Measurements from ENCODE around the gene LRRC59. TPM values are rescaled to one million over a fixed set of nuclear protein-coding genes. Genes with fewer than 3 reads are reported as not detected.

The LRRC59 gene
- total and polyA plus RNA-seq, 2 of the 8 experiments (the other 6 are each of a cell fraction or from before 2014, with no cell fraction given), result 48.3 to 117 TPM

DNA sequence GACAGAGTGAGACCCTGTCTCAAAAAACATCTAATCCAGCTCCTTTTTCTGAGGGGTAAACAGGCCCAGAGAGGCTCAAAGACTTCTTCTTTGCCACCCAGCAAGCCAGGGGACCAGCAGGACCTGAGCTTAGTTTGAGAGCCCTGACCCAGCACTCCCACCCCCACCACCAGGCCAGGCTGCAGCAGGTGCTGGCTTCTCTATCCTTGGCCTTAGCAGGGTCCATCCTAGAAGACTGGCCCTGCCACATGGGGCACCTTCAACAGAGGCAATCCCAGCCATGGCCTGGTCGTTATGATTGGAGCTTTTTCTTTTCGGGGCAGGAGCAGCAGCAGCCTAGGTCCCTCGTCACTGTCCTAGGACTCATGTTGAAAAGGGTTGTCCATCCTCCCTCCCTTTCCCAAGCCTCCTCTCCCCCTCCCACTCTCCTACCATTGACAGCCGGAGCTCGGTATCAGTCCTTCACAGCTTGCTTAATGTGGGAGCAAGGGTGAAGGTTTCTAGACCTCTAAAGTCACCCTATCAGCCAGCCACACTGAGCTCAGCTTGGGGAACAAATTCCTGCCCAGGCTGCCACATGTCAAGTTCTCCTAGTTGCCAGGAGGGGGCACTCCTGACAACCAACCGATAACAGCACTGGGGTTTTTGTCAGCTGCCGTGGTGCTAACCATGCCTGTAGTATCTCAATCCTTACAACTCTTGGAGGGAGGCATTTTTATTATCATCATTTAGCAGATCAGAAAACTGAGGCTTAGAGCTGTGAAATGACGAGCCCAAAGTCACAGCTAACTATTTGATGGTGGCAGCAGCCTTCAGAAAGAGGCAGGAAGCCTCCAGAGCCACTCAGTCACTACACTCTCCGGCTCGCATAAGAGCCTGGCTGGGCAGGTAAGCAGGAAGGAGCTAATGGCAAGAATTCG lies 35.5 kb downstream of the LRRC59 start:
- Histone ChIP-seq H3K4me1 (replicated peaks in 1 of 4; ENCODE audit: control insufficient read depth in 3 of 4, insufficient read depth in 4 of 4, low read length in 3 of 4) (peaks cover 0 to 27% (median 11%) of the 10 kb centered on the region in 4 experiments; a peak in 6 of 7 replicates), H3K27ac (ENCODE audit: low read depth, low read length) (no peak overlapping the region), H3K56ac (replicated peaks; ENCODE audit: insufficient read length, low read depth, low read length) (no peak overlapping the region), H3K36me3 (ENCODE audit: control insufficient read depth in 2 of 4, insufficient read depth in 4 of 4, low read length in 3 of 4) (peaks cover 12 to 22% (median 19%) of the 10 kb centered on the region in 4 experiments), H3K4me3 (ENCODE audit: extremely low read depth in 1 of 4, insufficient read depth in 2 of 4, low read depth in 3 of 4, low read length in 4 of 4) (no peak overlapping the region), H4K5ac (ENCODE audit: insufficient read length, low read depth, low read length) (no peak overlapping the region), H2BK5ac (ENCODE audit: low read depth, low read length) (peak overlapping the region; percentile 63; the same call in 1 of the 2 replicates), H3K23me2 (ENCODE audit: low read depth, low read length) (no peaks in the 10 kb centered on the region), H2AK5ac (ENCODE audit: low read depth, low read length) (no peak overlapping the region), H2BK15ac (ENCODE audit: low read length) (no peak overlapping the region), H3K14ac (ENCODE audit: insufficient read length) (no peak overlapping the region), H3K79me1 (ENCODE audit: low read depth, low read length) (no peaks in the 10 kb centered on the region), H3K18ac (ENCODE audit: extremely low read depth, low read length) (no peak overlapping the region), H3K4me2 (ENCODE audit: insufficient read depth in 1 of 2, low read depth in 2 of 2, low read length in 2 of 2) (peak overlapping the region in 1 of 2 experiments; percentile 17; a peak in 1 of 4 replicates), H4K8ac (ENCODE audit: extremely low read depth, insufficient read depth, low read length) (no peak overlapping the region), H2BK12ac (ENCODE audit: low read depth, low read length) (no peak overlapping the region), H3K9ac (replicated peaks in 1 of 4; ENCODE audit: extremely low read depth in 1 of 4, low read depth in 3 of 4, low read length in 3 of 4) (no peak overlapping the region), H3K27me3 (replicated peaks in 1 of 4; ENCODE audit: control insufficient read depth in 3 of 4, extremely low read depth in 1 of 4, insufficient read depth in 3 of 4, low read length in 3 of 4) (no peaks in the 10 kb centered on the region), H2BK20ac (ENCODE audit: low read length) (no peak overlapping the region), H4K20me1 (replicated peaks in 1 of 2; ENCODE audit: control insufficient read depth in 1 of 2, insufficient read depth in 2 of 2, low read length in 2 of 2) (peaks cover 8 to 23% of the 10 kb centered on the region in 2 experiments), H2AFZ (ENCODE audit: low read length) (no peak overlapping the region), H3K79me2 (ENCODE audit: control insufficient read depth in 1 of 2, insufficient read depth in 2 of 2, low read length in 2 of 2) (no peaks in the 10 kb centered on the region), H2BK120ac (replicated peaks; ENCODE audit: low read depth, low read length) (no peak overlapping the region), H4K91ac (replicated peaks; ENCODE audit: insufficient read length, low read length) (no peak overlapping the region), H3K9me3 (ENCODE audit: insufficient read depth in 2 of 2, low read depth in 1 of 2, low read length in 1 of 2) (no peaks in the 10 kb centered on the region), H3K23ac (ENCODE audit: insufficient read length) (no peak overlapping the region), H3K4ac (replicated peaks; ENCODE audit: insufficient read length, low read depth, low read length) (no peak overlapping the region)
- FAIRE-seq, result peak; percentile 83
- 48% methylated on average over 11 of the region's 11 CpGs; no CpG with 5 or more reads in 1 of the 2 experiments for WGBS, 2 experiments (ENCODE audit: extremely low coverage in 1 of 2, insufficient coverage in 1 of 2, insufficient read length in 1 of 2, insufficient replicate concordance in 2 of 2, low coverage in 1 of 2, low lambda C conversion rate in 2 of 2, missing lambda C conversion rate in 1 of 2)
- DNase-seq (ENCODE audit: low read depth in 1 of 2, low spot score in 2 of 2), result peak; percentile 34 to 67
- CTCF ChIA-PET (ENCODE audit: partially characterized antibody), result interaction anchor here (0.6 to 6.1 kb wide), 44 partner anchors 8 to 1408 kb away, joined by 3 to 58 read pairs (median 5); partner anchors contain the start of genes ACSF2, COL1A1, EME1 and LRRC59
- POLR2A ChIA-PET (ENCODE audit: partially characterized antibody), result interaction anchor here (0.5 to 20.2 kb wide), 10 partner anchors 8 to 184 kb away, joined by 3 to 313 read pairs (median 6); partner anchors contain the start of genes EME1, LRRC59, MRPL27 and XYLT2
- TF ChIP-seq RXRA (IDR thresholded peaks at IDR 0.05; ENCODE audit: insufficient read depth, low read depth, low read length) (no peak), EP300 (IDR thresholded peaks at IDR 0.05; ENCODE audit: borderline replicate concordance in 1 of 2, low read depth in 2 of 2, low read length in 2 of 2) (no peak), ASH2L (IDR thresholded peaks at IDR 0.05; ENCODE audit: low read length) (no peak), CBX5 (IDR thresholded peaks at IDR 0.05; ENCODE audit: low read depth, low read length) (no peak), KDM4A (IDR thresholded peaks at IDR 0.05; ENCODE audit: low read depth, low read length, severe bottlenecking) (no peak), KDM5A (IDR thresholded peaks at IDR 0.05; ENCODE audit: low read length) (no peak)
- TF ChIP-seq, protein P1, sequence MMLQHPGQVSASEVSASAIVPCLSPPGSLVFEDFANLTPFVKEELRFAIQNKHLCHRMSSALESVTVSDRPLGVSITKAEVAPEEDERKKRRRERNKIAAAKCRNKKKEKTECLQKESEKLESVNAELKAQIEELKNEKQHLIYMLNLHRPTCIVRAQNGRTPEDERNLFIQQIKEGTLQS (IDR thresholded peaks at IDR 0.05; ENCODE audit: insufficient read depth, low read depth, low read length), result no peak
